GM21737 (cell line): Measurements from ENCODE around the gene PTPN2.
"Not testable (repeated sequence)": the region's sequence is repeated elsewhere in the genome, so short reads cannot be mapped to it uniquely, and the experiment has no call there.

Source experiments
- ATAC-seq: cut with Tn5 transposase; IDR thresholded peaks from one replicate; pipeline ENCODE4 v1.9.1; 2021; ENCODE audit warnings: mild to moderate bottlenecking, moderate library complexity; ENCODE audit not compliant: unreplicated experiment

The PTPN2 gene

DNA sequence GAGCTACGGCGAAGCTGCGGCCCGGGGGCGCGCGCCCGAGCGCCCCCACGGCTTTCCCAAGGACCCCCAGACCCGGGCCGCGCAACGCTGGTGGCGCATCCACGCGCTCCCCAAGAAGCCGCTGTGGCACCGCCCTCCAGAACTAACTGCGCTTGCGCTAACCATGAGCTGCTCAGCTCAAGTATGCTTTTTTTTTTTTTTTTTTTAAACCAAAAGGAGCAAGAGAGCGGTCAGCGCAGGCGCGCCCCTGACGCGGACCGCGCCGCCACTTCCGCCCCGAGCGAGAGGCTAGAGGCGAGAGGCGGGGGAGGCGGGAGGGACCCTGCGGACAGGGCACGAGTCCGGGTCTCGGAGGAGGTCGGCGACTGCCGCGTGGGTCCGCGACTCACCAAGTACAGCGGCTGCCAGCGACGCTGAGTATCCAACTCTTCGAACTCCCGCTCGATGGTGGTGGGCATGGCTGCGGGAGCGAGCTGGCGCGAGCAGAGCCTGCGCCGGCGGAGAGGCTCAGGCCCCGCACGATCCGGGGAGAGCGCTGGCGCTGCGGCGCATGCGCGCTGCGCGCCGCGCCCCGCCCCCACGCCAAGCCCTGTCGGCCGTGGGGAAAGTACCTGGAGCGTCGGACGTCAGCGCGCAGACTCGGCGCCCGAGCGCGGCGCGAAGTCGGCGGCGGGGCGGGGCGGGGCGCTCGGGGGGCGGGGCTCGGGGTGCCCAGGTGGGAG is at the start of gene PTPN2:
Gene PTPN2 (minus strand): TSS at position 554 of the 722 bp plus-strand sequence. CDS start 96 bp downstream, at position 458.
- peak; percentile 70 for ATAC-seq

GRCh38 chr18:12933327-12933726 is 49.3 kb upstream of the PTPN2 start:
- no peak for ATAC-seq

- no peak for ATAC-seq
Observed at GRCh38 chr18:12930908-12931307, 46.9 kb upstream of the PTPN2 start.

GRCh38 chr18:12930376-12930775 is 46.3 kb upstream of the PTPN2 start:
- ATAC-seq = no peak

- no peak for ATAC-seq
Observed at GRCh38 chr18:12929477-12930083, 45.5 kb upstream of the PTPN2 start.

GRCh38 chr18:12928641-12929040 is 44.6 kb upstream of the PTPN2 start:
- no peak for ATAC-seq

GRCh38 chr18:12928206-12928605 is 44.2 kb upstream of the PTPN2 start:
- no peak for ATAC-seq

GRCh38 chr18:12924616-12925015 is 40.6 kb upstream of the PTPN2 start:
- ATAC-seq = no peak

GRCh38 chr18:12922266-12922665 is 38.2 kb upstream of the PTPN2 start:
- no peak for ATAC-seq

GRCh38 chr18:12921178-12921577 is 37.1 kb upstream of the PTPN2 start:
- no peak for ATAC-seq

DNA sequence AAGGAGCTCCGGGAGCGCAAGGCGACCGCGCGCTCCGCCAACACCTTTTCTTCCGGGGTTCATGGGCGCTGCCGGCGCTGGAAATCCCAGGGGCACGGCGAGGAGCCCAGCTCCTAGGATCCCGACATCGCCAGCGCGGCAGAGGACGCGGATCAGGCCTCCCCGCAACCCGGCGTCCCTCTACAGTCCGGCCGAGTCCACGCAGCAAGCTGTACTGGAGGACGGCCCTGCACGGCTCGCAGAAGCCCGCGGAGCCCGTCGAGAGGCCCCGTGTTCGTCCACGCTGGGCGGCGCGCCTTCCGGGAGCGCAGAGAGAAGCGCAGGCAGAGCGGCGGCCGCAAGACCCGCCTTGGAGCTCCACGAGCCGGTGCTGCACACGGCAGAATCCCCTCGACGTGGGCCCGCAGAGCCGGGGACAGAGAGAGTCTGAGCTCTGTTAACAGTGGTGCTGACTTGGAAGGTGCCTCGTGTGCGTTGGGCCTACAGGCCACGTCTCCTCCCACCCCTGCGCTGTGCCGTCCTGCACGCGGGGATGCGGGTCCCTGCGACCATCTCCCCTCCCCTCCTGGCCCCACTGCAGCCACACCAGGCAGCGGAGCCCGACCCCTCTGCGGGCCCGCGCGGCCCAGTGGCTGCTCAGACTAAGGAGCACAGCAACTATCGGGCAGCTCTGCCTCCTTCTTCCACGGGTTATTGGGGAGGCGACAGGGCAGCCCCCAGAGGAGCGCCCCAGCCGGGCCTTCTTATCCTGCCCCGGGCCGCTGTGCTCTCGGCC is 28.1 kb upstream of the PTPN2 start:
- no peak for ATAC-seq

GRCh38 chr18:12911025-12911928 is 27.2 kb upstream of the PTPN2 start:
- ATAC-seq = no peak

- ATAC-seq = no peak
Observed at GRCh38 chr18:12908706-12909105, 24.7 kb upstream of the PTPN2 start.

DNA sequence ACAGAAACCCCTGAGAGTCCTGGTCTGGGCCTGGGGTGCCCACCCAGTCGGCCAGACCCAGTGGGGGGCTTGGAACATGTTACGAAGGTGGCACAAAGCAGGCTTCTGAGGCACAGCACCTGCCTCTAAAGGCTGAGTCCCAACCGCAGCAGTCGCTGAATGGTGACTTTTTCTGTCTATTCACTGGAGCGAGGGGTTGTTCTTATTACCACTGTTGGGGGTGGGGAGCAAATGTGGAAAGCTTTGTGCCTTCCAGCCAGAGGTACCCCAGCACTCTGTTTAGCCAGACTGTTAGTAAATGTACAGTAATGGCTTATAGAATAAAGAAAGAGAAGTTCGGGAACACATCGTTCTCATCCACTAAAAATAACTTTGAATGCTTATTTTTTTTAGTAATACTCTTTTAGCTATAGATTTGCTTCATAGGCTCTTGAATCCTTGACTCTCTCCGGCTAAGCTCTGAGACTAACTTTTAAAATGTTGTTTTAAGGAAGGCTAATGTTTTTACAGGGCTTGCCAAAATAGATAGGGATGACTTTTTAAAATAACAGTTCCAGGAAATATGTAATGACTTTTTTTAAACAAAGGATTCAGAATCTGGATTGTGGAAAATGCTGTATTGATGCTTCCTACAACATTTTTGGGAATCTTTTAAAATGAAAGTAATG is 23.4 kb upstream of the PTPN2 start:
- ATAC-seq = no peak

DNA sequence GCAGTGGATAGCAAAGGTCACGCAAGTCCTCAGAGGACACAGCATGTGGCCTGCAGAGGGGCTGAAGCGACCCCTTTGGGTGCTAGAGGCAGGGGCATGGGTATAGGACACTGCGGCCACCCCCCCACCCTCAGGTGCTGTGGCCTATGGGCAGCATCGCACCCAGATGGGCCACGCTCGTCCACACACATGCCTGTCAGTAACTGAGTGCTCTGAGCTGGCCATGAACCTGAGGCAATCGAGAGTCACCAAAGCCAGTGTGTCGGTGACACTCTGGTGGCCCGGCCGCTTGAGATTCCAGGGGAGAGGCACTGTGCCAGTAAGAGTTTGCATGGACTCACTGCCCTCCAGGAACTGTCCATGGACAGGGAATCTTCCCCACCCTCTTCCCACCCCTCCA is 22.7 kb upstream of the PTPN2 start:
- no peak for ATAC-seq

DNA sequence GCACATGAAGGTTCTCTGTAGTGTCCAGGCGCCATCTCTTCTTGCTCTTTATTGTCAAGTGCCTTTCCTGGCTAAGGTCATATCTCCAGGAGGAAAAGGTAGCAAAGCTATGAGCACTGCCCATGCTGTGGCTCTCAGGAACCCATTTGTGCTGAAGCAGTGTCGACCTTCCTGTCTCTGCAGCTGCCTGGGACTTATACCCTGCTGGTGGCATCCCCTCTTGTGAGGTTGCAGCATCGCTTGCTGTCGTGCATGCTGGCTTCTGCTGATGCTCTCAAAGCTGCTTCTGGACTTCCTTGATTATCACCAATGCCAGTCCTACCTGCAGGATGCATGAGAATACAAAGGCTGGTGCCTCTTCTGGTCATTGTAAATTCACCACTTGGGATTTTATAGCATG is 22.1 kb upstream of the PTPN2 start:
- ATAC-seq = no peak

- no peak for ATAC-seq
Observed at GRCh38 chr18:12904012-12904516, 20.0 kb upstream of the PTPN2 start.

- ATAC-seq = not testable (repeated sequence)
Observed at GRCh38 chr18:12901208-12901607, 17.2 kb upstream of the PTPN2 start.

DNA sequence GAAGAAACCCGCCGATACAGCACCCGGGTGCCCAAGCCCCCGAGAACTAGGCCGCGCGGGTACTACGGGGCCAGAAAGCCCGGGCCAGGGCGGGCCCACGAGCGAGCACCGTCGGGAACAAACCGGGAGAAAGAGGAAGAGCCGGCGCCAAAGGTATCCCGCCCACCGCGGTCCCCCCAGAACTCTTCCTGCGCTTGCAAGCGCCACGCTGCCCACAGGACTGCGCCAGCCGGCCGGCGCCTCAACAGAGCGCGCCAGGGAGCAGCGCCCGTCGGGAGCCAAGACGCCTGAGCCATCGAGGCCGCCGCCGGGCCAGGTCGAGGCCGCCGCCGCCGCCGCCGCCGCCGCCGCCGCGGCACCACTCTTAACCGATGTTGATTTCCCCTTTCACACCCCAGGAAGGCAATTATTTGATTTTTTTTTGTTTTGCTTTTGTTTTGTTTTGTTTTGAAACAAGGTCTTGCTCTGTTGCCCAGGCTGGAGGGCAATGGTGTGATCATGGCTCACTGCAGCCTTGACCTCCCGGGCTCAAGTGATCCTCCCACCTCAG is 12.8 kb upstream of the PTPN2 start:
- not testable (repeated sequence) for ATAC-seq

GRCh38 chr18:12895626-12896025 is 11.6 kb upstream of the PTPN2 start:
- ATAC-seq = no peak
